DMS79 (cell line): ENCODE data around the gene CAMSAP2.
A peak's percentile ranks its signal among the peaks of the same experiment; 100 is the strongest.
"Not testable (repeated sequence)": the region's sequence is repeated elsewhere in the genome, so short reads cannot be mapped to it uniquely, and the experiment has no call there.

ENCODE experiments used
- DNase-seq: peaks from one replicate; lab custom pipeline; 2025; lab: John Stamatoyannopoulos, UW

CAMSAP2 gene

DNA sequence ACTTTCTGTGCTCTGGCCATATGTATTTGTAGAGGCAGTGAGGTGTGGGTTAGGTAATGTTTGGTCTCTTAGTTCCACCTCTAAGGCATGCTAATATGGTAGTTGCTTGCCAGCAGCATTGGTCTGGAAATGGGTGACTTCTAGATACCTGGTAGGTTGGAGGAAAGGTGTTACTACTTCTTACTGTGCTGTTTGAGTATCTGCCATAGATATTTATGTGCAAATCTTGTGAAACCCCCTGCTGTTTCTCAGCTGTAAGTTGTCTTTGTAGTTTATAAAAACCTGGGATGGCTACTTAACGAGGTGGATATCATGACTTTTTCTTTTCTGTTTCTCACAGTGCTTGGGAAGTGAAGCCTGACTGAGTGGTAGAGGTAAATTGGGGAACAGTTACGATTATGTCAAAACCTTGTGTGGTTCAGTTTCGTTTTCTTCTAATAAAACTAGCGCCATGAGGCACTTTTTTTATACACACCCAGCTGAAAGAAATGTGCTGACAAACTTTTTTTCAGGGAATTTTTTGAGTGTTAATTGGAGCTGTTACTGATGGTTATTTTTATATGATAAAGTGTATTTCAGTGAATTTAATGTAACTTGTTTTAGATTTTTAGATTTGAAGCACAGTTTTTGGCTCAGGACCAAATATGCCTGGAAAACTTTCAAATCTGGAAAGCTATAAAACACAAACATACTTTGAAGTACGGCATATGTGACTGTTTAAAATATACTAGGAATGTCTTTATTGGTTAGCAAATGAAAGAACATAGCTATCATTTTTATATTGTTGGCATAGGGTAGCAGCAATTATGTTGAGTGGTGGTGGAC lies 42.1 kb downstream of the CAMSAP2 start:
- peak; percentile 35 for DNase-seq

DNA sequence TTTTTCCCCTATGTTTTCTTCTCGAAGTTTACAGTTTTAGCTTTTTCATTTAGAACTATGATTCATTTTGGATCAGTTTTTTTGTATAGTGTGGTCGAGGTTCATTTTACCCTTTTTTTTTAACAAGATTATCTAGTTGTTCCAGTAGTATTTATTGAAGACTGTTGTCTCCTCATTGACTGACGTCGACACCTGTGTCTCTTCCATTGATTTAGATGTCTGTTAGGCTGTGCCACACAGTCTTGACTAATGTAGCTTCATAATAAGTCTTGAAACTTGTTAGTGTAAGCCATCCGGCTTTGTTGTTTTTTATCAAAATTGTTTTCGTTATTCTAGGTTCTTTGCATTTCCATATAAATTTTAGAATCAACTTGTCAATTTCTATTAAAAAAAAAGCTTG lies 45.2 kb downstream of the CAMSAP2 start:
- no peak for DNase-seq

DNA sequence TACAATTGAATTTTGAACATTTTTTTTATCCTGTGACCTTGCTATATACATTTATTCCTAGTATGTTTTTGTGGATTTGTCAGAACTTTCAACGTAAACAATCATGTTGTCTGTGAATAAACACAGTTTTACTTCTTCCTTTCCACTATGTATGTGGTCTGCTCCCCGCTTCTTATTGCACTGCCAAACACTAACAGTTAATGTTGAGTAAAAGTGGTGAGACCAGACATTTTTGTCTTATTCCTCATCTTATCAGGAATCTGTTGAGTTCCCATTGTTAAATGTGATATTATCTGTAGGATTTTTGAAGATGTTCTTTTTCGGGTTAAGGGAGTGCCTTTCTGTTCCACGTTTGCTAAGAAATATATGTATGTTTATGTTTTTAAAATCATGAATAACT lies 45.9 kb downstream of the CAMSAP2 start:
- DNase-seq, result no peak

DNA sequence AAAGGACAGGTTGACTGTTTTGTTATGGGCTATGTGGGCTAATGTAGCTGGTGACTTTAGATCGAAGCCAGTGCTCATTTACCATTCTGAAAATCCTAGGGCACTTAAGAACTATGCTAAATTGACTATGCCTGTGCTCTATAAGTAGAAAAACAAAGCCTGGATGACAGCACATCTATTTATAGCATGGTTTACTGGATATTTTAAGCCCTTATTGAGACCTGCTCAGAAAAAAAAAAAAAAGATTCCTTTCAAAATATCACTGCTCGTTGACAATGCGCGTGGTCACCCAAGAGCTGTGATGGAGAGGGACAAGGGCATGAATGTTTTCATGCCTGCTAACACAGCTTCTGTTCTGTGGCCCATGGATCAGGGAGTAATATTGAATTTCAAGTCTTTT lies 48.1 kb downstream of the CAMSAP2 start:
- DNase-seq, result no peak

DNA sequence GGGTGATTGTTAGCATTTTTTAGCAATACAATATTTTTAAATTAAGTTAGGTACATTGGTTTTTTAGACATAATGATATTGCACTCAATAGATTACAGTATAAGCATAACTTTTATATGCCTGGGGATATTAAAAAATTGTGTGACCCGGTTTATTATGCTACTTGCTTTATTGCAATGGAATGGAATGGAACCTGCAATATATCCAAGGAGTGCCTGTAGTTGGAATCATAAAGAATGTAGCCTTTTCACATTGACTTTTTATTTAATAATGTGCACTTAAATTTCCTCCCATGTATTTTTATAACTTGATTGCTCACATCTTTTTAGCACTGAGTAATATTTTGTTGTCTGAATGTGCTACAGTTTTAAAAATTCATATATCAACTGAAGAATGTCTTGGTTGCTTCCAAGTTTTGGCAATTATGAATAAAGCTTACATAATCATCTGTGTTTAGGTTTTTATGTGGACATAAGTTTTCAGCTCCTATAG lies 49.2 kb downstream of the CAMSAP2 start:
- DNase-seq, result no peak

DNA sequence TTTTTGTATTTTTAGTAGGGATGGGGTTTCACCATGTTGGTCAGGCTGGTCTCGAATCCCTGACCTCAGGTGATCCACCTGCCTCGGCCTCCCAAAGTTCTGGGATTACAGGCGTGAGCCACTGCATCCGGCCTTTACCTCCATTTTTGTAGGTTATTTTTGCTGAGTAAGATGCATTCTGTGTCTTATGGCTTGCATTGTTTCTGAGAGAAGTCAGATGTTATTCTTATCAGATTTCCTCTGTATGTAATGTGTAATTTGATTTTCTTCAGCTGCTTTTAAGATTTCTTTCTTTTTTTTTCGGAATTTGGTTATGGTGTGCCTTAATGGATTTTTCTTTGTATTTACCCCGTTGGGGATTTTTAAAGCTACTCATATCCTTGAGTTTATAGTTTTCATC lies 52.3 kb downstream of the CAMSAP2 start:
- not testable (repeated sequence) for DNase-seq

DNA sequence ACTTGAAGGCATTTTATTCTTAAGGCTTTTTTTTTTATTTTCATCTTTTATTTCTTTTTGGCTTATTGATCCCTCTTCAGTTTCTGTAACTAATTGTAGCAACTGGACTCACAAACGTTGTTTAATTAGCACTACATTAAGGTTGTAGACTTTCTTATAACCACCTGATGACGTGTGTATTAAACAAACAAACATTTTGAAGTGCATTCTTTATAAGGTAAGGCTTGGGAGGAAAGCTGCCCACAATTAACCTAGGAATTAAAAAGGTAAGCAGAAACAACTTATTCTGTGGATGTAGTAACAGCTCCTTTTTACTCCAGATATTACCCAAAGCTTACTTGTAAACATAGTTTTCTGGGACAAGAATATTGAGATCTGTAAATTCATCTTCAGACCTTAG lies 55.0 kb downstream of the CAMSAP2 start:
- DNase-seq, result no peak

DNA sequence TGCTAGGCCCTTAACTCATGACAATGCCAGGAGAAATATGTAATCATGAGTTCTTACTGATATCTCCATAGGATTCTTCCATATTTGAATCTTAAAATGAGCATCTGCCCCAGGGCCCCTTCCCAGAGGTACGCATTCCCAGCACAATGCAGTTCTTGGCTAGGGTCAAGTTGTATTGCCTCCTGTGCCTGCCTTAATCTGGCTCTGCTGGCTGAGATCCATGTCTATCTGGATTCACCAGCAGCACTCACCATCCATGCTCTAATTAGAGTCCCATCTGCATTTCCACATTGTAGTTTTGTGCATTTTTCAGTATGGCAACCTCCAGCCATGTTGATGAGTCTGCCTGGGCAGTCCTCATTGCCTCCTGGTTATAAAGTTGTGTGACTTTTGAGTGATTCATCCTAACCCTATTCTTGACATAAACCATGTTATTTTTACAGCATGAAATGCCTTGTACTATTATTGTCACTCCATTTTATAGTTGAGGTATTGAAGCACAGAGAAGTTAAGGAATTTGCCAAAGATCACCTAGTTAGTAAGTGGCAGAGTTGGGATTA lies 55.9 kb downstream of the CAMSAP2 start:
- no peak for DNase-seq

DNA sequence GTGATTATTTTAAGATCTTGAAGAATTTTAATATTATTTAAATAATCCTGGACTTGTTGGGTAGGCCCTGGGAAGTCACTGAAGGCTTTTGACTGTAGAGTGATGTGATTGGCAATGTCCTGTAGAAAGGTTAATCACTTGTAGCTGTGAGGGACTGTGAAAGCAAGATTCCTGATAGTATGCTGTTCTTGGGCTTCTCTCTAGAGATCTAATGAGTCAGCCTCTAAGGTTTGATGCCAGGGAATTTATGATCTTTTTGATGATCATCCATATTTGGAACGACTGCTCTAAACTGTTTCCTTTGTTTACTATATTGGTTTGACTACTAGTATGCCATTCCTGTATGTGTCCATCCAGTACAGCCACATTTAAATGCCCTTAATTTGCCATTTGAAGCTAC lies 56.5 kb downstream of the CAMSAP2 start:
- DNase-seq, result no peak

DNA sequence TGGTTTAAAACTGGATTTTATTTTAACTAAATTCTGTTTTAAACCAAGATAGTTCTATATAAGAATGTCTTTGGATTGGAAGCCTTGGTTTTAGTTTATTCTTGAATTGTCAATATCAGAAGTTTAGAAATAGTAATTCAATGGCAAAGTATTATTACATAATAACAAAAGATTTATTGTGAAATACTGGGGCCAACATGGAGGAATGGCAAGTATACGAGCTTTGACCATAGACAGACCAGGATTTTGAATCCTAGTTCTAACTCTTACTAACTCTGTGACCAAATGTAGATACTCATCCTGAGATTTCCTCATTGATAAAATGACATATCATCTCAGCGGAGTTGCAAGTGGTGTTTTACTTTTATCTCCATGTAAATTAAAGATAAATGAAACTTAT lies 63.3 kb downstream of the CAMSAP2 start:
- no peak for DNase-seq

DNA sequence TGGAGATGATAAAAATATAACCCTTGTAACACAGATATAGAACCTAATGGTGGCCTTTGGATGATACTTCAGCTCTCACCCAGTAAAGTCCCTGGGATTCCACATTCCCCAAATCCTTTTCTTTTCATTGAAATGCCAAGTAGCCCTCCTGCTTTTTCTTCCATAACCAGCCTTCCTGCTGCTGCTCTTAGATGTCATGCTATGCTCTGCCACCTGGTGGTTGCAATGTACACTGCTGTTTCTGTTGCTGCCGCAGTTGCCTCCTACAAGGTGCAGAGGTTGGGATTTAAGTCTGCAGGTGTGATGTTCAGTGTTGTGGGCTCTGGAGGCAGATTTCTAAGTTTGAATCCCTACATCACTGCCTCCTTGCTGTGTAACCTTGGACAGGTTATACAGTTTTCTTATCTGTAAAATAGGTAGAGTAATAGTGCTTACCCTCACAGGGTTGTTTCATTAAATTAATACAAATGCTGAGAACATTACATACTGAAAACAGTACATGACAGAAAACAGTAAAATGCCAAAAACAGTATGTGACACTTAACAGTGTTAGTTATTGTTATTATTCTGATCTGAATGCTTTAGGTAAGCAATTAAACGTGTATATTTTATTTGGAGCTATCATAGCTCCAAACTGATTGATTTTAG lies 64.3 kb downstream of the CAMSAP2 start:
- DNase-seq, result peak; percentile 48

DNA sequence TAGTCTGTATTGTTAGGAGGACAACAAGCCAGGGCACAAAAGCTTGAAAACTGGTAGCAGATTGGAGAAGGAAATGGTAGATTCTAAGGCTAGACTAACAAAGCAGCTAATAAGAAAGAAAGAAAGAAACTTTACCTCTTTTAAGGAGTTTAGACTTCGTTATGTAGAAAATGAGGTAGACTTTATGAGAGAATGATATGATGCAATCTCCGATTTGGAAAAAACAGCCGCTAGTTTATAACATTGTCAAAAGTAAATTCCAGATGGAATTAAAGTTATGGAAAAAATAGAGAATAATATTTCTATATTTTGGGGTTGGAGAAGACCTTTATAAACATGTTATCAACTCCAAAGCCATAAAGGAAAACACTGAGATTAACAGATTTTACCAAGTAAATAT lies 67.0 kb downstream of the CAMSAP2 start:
- no peak for DNase-seq

DNA sequence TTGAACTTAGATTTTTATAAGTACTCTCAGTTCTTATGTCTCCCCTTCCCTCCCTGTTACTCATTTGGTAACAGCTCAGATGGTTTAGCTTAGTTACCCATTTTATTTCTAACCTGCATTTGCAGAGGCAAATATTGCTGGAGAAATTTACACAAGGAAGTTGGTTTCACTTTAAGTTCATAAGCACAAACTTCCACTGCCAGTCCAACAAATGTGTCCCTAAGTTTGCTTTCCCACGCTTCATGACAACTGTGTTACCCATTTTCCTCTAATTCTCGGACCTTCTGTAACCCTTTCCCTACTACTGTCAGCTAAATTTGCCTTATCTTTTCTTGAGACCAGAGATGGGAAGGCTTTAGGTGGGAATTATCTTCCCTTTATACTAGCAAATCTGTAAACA lies 70.2 kb downstream of the CAMSAP2 start:
- DNase-seq, result no peak

DNA sequence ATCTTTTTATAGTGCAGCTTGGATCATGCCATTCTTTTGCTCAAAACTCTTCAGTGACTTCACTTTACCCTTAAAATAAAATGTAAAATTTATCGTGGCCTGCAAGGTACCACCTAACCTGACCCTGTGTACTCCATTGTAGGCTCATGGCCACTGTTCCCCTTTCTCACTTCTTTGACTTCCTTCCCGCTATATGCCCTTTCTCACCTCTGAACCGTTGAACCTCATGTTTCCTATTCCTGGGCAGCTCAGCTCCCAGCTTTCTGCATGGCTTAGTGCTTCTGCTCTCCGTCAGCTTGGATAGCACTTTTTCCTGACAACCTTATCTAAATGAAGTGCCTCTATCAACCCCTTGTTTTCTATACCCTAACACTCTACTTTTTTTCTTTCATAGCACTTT lies 73.0 kb downstream of the CAMSAP2 start:
- no peak for DNase-seq

DNA sequence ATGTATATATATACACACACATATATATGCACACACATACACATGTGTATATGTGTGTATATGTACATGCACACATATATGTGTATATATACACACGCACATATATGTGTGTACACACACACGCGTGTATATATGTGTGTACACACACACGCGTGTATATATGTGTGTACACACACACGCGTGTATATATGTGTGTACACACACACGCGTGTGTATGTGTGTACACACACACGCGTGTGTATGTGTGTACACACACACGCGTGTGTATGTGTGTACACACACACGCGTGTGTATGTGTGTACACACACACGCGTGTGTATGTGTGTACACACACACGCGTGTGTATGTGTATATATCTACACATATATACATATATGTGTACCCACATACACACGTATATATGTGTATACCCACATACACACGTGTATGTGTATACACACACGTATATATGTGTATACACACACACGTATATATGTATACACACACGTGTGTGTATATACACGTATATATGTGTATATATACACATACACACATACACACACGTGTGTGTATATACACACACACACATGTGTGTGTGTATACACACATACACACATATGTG lies 78.0 kb downstream of the CAMSAP2 start:
- not testable (repeated sequence) for DNase-seq

DNA sequence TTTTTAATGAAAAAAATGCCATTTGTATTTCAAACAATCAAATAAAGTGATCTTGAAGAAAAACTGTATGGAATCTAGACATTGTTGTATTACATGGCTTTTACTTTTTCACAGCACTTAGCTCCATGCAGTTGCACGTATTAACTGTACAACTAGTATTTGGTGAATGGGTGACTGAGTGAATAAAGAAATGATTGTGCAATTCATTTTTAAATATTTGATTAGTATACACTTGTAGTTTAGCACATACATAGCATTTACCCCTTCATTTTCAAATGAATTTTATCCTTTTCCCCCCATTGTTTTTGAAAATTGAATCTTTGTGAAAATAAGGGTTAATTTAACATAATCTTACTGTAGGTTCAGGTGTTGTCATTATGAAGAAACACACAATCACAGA lies 79.6 kb downstream of the CAMSAP2 start:
- DNase-seq, result no peak

DNA sequence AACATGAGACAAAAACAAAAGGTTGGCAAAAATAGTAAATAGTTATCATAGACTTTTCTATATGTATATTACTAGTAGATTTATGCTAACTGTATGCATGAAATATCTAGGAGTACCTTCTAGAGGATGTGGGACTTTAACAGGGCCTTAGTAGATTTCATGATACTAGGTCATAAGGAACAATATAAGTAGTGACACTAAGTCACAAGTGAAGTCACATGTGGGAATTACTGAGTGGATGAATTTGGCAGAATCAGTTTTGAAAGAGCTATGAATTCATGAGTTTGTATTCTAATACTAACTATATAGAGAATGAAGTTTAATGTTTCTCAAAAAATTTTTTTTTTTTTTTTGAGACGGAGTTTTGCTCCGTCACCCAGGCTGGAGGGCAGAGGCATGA lies 81.0 kb downstream of the CAMSAP2 start:
- DNase-seq, result no peak

DNA sequence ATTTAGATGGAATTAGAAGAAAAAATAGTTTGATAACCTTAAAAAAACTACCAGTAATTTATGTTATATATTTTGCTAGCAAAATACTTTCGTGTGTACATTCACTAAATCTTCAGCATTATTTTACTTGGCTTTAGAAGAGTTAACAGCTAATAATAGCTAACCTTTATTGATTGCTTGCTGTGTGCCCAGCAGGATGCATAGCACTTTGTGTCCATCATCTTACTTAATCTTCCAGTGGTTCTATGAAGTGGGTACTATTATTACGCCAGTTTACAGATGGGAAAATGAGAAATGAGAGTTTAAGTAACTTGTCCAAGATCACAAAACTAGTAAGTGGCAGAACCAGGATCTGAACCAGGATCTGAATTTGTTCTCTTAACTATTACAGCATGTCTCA lies 92.4 kb downstream of the CAMSAP2 start:
- DNase-seq, result no peak

DNA sequence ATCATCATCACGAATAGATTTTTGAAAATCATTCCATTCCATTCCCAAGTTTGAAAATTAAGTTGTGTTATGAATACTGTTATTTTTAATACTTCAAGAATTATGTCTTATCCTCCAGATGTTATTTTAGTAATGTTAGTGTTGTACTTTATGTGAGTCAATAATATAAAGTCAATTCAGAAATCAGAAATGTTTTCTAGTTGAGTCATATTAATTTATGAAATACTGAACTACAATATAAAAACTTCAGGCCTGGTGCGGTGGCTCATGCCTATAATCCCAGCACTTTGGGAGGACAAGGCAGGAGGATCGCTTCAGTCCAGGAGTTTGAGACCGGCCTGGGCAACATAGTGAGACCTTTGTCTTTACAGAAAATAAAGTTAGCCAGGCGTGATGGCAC lies 95.7 kb downstream of the CAMSAP2 start:
- no peak for DNase-seq

DNA sequence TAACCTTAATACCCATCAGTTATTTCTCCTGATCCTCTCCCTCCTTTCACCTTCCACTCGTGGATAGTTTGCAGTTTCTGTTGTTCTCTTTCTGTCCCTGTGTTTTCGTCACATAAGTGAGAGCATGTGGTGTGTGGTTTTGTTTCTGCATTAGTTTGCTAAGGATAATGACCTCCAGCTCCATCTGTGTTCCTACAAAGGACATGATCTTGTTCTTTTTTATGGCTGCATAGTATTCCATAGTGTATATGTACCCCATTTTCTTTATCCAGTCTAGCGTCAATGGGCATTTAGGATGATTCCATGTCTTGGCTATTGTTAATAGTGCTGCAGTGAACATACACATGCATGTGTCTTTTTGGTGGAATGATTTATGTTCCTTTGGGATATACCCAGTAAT lies 97.5 kb downstream of the CAMSAP2 start:
- DNase-seq, result no peak

DNA sequence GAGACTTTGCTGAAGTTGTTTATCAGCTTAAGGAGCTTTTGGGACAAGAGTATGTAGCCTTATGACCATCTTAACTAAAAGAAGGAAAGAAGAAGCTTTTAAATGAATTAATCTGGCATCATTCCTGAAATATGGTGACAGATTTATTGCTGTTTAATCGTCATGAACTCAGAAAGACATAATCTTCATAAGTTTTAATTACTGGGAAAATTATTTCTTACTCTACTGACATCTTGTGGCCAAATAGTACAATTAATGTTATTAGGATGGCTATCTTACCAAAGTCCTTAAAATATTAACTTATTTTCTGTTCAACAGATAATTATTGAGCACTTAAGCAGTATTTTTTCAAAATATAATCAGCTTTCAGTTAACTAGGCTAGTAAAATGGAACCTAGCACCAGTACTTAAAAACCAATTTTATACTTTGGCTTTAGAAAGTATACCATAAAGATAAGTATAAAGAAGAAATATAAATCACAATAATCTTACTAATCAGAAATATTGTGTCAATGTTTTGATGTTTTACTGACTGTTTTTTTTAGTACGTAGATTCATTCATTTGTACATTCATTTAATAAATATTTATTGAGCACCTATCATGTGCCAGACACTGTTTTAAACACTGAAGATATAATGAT lies 99.4 kb downstream of the CAMSAP2 start:
- no peak for DNase-seq

DNA sequence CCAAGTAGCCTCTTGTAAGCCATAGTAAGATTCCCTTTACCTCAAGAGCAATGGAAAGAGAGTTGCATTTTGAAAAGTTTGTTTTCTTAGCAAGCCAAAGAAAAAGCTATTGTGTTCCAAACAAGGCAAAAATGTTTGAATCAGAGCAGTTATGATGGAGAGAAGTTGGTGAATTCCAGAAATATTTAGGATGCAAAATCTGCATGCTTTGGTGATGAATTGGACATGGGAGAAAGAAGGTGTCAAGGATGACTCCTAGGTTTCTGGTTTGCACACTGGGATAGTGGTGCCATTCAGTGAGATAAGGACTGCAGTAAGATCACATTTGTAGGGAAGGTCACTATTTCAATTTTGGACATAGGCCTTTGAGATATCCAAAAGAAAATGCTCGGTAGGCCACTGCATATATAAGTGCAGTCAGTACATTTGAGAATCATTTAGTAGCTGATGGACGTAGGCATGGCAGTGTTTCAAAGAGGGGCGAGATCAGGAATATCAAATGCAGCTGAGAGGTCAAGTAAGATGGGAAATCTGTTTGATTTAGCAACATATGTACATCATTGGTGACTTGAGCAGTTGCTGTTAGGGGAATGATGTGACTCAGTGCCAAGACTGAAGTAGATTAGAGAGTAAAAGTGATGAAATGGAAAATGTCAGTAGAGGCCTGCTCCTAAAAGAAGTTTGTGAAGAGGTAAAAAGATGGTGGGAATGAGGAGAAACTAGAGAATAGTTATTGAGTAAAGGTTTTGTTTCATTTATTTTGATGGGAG lies 100.2 kb downstream of the CAMSAP2 start:
- no peak for DNase-seq
